Measurements from ENCODE around the gene IGFLR1.
"Not testable (repeated sequence)": the region's sequence is repeated elsewhere in the genome, so short reads cannot be mapped to it uniquely, and the experiment has no call there.

IGFLR1 gene

GRCh38 chr19:35724132-35724531 is 18.1 kb downstream of the IGFLR1 start:
- not testable (repeated sequence) for H3K27me3 ChIP-seq (replicated peaks; ENCODE audit: control insufficient read depth, insufficient read depth, low read length, poor library complexity, severe bottlenecking); H3K27ac ChIP-seq (ENCODE audit: insufficient read depth, low read length, poor library complexity, severe bottlenecking); H3K4me3 ChIP-seq (ENCODE audit: insufficient read depth, low read depth, low read length, poor library complexity, severe bottlenecking); H3K9me3 ChIP-seq (ENCODE audit: control insufficient read depth, low read length); DNase-seq; H3K4me1 ChIP-seq (ENCODE audit: control insufficient read depth, insufficient read depth, low read length, poor library complexity, severe bottlenecking)
- peaks cover 83% of the 10 kb centered on the region for H3K36me3 ChIP-seq (ENCODE audit: control insufficient read depth, insufficient read depth, low read length)

DNA sequence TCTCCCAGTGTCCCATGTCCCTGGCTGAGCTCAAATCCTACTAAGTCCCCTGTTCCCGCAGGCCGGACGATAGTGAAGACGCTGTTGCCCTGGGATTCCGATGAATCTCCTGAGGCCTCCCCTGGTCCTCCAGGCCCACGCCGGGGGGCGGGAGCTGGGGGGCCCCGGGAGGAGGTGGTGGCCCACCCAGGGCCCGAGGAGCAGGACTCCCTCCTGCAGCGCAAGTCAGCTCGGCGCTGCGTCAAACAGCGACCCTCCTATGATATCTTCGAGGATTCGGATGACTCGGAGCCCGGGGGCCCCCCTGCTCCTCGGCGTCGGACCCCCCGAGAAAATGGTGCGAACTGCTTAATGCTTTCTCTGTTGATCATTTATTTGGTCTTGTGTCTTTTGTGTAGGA is 18.6 kb downstream of the IGFLR1 start:
- no peaks in the 10 kb centered on the region for H3K9me3 ChIP-seq (ENCODE audit: control insufficient read depth, low read length)

DNA sequence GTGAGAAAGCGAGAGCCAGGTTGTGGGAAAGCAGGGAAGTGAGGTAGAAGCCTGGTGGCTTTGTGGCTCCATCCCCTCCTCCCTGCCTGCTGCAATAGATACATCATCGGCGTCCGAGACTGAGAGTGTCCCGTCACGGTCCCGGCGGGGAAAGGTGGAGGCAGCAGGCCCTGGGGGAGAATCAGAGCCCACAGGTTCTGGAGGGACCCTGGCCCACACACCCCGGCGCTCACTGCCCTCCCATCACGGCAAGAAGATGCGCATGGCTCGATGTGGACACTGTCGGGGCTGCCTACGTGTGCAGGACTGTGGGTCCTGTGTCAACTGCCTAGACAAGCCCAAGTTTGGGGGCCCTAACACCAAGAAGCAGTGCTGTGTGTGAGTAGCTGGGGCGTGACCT is 19.4 kb downstream of the IGFLR1 start:
- Histone ChIP-seq H3K4me3 (ENCODE audit: insufficient read depth, low read depth, low read length, poor library complexity, severe bottlenecking) (no peak overlapping the region), H3K36me3 (ENCODE audit: control insufficient read depth, insufficient read depth, low read length) (peaks cover 71% of the 10 kb centered on the region), H3K9me3 (ENCODE audit: control insufficient read depth, low read length) (no peaks in the 10 kb centered on the region), H3K27ac (ENCODE audit: insufficient read depth, low read length, poor library complexity, severe bottlenecking) (no peak overlapping the region), H3K4me1 (ENCODE audit: control insufficient read depth, insufficient read depth, low read length, poor library complexity, severe bottlenecking) (peaks cover 13% of the 10 kb centered on the region), H3K27me3 (replicated peaks; ENCODE audit: control insufficient read depth, insufficient read depth, low read length, poor library complexity, severe bottlenecking) (no peaks in the 10 kb centered on the region)
- DNase-seq: no peak

More for the DNA sequence above, 18.6 kb downstream of the IGFLR1 start:
- Histone ChIP-seq H3K4me3 (ENCODE audit: insufficient read depth, low read depth, low read length, poor library complexity, severe bottlenecking) (no peak overlapping the region), H3K4me1 (ENCODE audit: control insufficient read depth, insufficient read depth, low read length, poor library complexity, severe bottlenecking) (peaks cover 9% of the 10 kb centered on the region), H3K27me3 (replicated peaks; ENCODE audit: control insufficient read depth, insufficient read depth, low read length, poor library complexity, severe bottlenecking) (no peaks in the 10 kb centered on the region), H3K27ac (ENCODE audit: insufficient read depth, low read length, poor library complexity, severe bottlenecking) (no peak overlapping the region), H3K36me3 (ENCODE audit: control insufficient read depth, insufficient read depth, low read length) (peaks cover 79% of the 10 kb centered on the region)
- DNase-seq: no peak

GRCh38 chr19:35722461-35722860 is 19.8 kb downstream of the IGFLR1 start:
- Histone ChIP-seq H3K27ac (ENCODE audit: insufficient read depth, low read length, poor library complexity, severe bottlenecking) (no peak overlapping the region), H3K9me3 (ENCODE audit: control insufficient read depth, low read length) (no peaks in the 10 kb centered on the region), H3K36me3 (ENCODE audit: control insufficient read depth, insufficient read depth, low read length) (peaks cover 67% of the 10 kb centered on the region), H3K27me3 (replicated peaks; ENCODE audit: control insufficient read depth, insufficient read depth, low read length, poor library complexity, severe bottlenecking) (no peaks in the 10 kb centered on the region), H3K4me1 (ENCODE audit: control insufficient read depth, insufficient read depth, low read length, poor library complexity, severe bottlenecking) (peaks cover 13% of the 10 kb centered on the region), H3K4me3 (ENCODE audit: insufficient read depth, low read depth, low read length, poor library complexity, severe bottlenecking) (no peak overlapping the region)
- no peak for DNase-seq

DNA sequence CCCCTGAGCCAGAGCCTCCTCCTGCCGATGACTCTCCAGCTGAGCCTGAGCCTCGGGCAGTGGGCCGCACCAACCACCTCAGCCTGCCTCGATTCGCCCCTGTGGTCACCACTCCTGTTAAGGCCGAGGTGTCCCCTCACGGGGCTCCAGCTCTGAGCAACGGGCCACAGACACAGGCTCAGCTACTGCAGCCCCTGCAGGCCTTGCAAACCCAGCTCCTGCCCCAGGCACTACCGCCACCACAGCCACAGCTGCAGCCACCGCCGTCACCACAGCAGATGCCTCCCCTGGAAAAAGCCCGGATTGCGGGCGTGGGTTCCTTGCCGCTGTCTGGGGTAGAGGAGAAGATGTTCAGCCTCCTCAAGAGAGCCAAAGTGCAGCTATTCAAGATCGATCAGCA is 20.9 kb downstream of the IGFLR1 start:
- peaks cover 56% of the 10 kb centered on the region for H3K36me3 ChIP-seq (ENCODE audit: control insufficient read depth, insufficient read depth, low read length)
- H3K9me3 ChIP-seq (ENCODE audit: control insufficient read depth, low read length): no peaks in the 10 kb centered on the region
- H3K4me1 ChIP-seq (ENCODE audit: control insufficient read depth, insufficient read depth, low read length, poor library complexity, severe bottlenecking): peaks cover 21% of the 10 kb centered on the region
- H3K27ac ChIP-seq (ENCODE audit: insufficient read depth, low read length, poor library complexity, severe bottlenecking): no peak overlapping the region
- no peak overlapping the region for H3K4me3 ChIP-seq (ENCODE audit: insufficient read depth, low read depth, low read length, poor library complexity, severe bottlenecking)
- DNase-seq: no peak
- H3K27me3 ChIP-seq (replicated peaks; ENCODE audit: control insufficient read depth, insufficient read depth, low read length, poor library complexity, severe bottlenecking): no peaks in the 10 kb centered on the region

GRCh38 chr19:35720648-35721047 is 21.6 kb downstream of the IGFLR1 start:
- no peak overlapping the region for H3K4me3 ChIP-seq (ENCODE audit: insufficient read depth, low read depth, low read length, poor library complexity, severe bottlenecking)

GRCh38 chr19:35720163-35720524 is 22.1 kb downstream of the IGFLR1 start:
- Histone ChIP-seq H3K4me3 (ENCODE audit: insufficient read depth, low read depth, low read length, poor library complexity, severe bottlenecking) (no peak overlapping the region), H3K9me3 (ENCODE audit: control insufficient read depth, low read length) (no peaks in the 10 kb centered on the region), H3K4me1 (ENCODE audit: control insufficient read depth, insufficient read depth, low read length, poor library complexity, severe bottlenecking) (peaks cover 30% of the 10 kb centered on the region), H3K27ac (ENCODE audit: insufficient read depth, low read length, poor library complexity, severe bottlenecking) (no peak overlapping the region), H3K36me3 (ENCODE audit: control insufficient read depth, insufficient read depth, low read length) (peaks cover 44% of the 10 kb centered on the region), H3K27me3 (replicated peaks; ENCODE audit: control insufficient read depth, insufficient read depth, low read length, poor library complexity, severe bottlenecking) (no peaks in the 10 kb centered on the region)
- no peak for DNase-seq

More at GRCh38 chr19:35720648-35721047, 21.6 kb downstream of the IGFLR1 start:
- H3K9me3 ChIP-seq (ENCODE audit: control insufficient read depth, low read length): no peaks in the 10 kb centered on the region
- no peak for DNase-seq
- peaks cover 29% of the 10 kb centered on the region for H3K4me1 ChIP-seq (ENCODE audit: control insufficient read depth, insufficient read depth, low read length, poor library complexity, severe bottlenecking)
- H3K36me3 ChIP-seq (ENCODE audit: control insufficient read depth, insufficient read depth, low read length): peaks cover 49% of the 10 kb centered on the region
- no peak overlapping the region for H3K27ac ChIP-seq (ENCODE audit: insufficient read depth, low read length, poor library complexity, severe bottlenecking)
- H3K27me3 ChIP-seq (replicated peaks; ENCODE audit: control insufficient read depth, insufficient read depth, low read length, poor library complexity, severe bottlenecking): no peaks in the 10 kb centered on the region

DNA sequence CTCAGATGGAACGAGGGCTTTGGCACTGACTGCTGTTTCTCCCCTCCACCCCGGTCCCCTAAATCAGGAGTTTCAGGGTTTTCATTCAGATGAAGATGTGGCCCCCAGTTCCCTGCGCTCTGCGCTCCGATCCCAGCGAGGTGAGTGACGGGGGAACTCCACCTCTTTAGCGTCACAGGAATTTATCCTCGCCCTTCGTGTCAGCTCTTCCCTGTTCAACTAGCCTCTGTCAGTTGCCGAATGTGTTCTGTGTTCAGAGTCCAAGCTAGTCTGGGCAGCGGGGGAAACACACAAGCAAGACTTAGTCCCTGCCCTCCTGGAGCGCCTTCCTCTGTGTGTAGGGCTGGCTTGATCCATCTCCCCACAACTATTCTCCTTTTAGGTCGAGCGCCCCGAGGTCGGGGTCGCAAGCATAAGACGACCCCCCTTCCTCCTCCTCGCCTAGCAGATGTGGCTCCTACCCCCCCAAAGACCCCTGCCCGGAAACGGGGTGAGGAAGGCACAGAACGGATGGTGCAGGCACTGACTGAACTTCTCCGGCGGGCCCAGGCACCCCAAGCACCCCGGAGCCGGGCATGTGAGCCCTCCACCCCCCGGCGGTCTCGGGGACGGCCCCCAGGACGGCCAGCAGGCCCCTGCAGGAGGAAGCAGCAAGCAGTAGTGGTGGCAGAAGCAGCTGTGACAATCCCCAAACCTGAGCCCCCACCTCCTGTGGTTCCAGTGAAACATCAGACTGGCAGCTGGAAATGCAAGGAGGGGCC is 22.7 kb downstream of the IGFLR1 start:
- Histone ChIP-seq H3K4me1 (ENCODE audit: control insufficient read depth, insufficient read depth, low read length, poor library complexity, severe bottlenecking) (peaks cover 30% of the 10 kb centered on the region), H3K27me3 (replicated peaks; ENCODE audit: control insufficient read depth, insufficient read depth, low read length, poor library complexity, severe bottlenecking) (no peaks in the 10 kb centered on the region), H3K27ac (ENCODE audit: insufficient read depth, low read length, poor library complexity, severe bottlenecking) (no peak overlapping the region), H3K36me3 (ENCODE audit: control insufficient read depth, insufficient read depth, low read length) (peaks cover 38% of the 10 kb centered on the region), H3K4me3 (ENCODE audit: insufficient read depth, low read depth, low read length, poor library complexity, severe bottlenecking) (peak overlapping the region; percentile 61), H3K9me3 (ENCODE audit: control insufficient read depth, low read length) (no peaks in the 10 kb centered on the region)
- DNase-seq: no peak

GRCh38 chr19:35718345-35719041 is 23.8 kb downstream of the IGFLR1 start:
- DNase-seq: peak in 1 of 3 donors; percentile 24
- Histone ChIP-seq H3K4me1 (ENCODE audit: control insufficient read depth, insufficient read depth, low read length, poor library complexity, severe bottlenecking) (peaks cover 30% of the 10 kb centered on the region), H3K36me3 (ENCODE audit: control insufficient read depth, insufficient read depth, low read length) (peaks cover 27% of the 10 kb centered on the region), H3K27me3 (replicated peaks; ENCODE audit: control insufficient read depth, insufficient read depth, low read length, poor library complexity, severe bottlenecking) (no peaks in the 10 kb centered on the region), H3K27ac (ENCODE audit: insufficient read depth, low read length, poor library complexity, severe bottlenecking) (peak overlapping the region; percentile 64), H3K4me3 (ENCODE audit: insufficient read depth, low read depth, low read length, poor library complexity, severe bottlenecking) (peak overlapping the region; percentile 61), H3K9me3 (ENCODE audit: control insufficient read depth, low read length) (no peaks in the 10 kb centered on the region)

GRCh38 chr19:35717665-35718344 is 24.4 kb downstream of the IGFLR1 start, which contains the start of gene KMT2B:
TSS of gene KMT2B (plus strand) at chr19:35718003. CDS start at chr19:35718019, 16 bp downstream.
- Histone ChIP-seq H3K9me3 (ENCODE audit: control insufficient read depth, low read length) (no peaks in the 10 kb centered on the region), H3K27me3 (replicated peaks; ENCODE audit: control insufficient read depth, insufficient read depth, low read length, poor library complexity, severe bottlenecking) (no peaks in the 10 kb centered on the region), H3K36me3 (ENCODE audit: control insufficient read depth, insufficient read depth, low read length) (peaks cover 21% of the 10 kb centered on the region), H3K27ac (ENCODE audit: insufficient read depth, low read length, poor library complexity, severe bottlenecking) (peak within 1 kb of the TSS; percentile 80), H3K4me3 (ENCODE audit: insufficient read depth, low read depth, low read length, poor library complexity, severe bottlenecking) (peak within 1 kb of the TSS; percentile 84), H3K4me1 (ENCODE audit: control insufficient read depth, insufficient read depth, low read length, poor library complexity, severe bottlenecking) (peaks cover 37% of the 10 kb centered on the region)
- DNase-seq: no peak
